ENCODE measurements around the gene FGFR1OP2. TPM values are rescaled to one million over a fixed set of nuclear protein-coding genes. Genes with fewer than 3 reads are reported as not detected.

Gene FGFR1OP2
- total RNA-seq, 4 donors from 2014 or later: 68.1 to 134 (median 96.9) TPM

GRCh38 chr12:27015730-27016076, 77.4 kb downstream of the FGFR1OP2 start:
- no peak overlapping the region for H3K4me3 ChIP-seq (replicated peaks in 1 of 3)

More at GRCh38 chr12:27015730-27016076, 77.4 kb downstream of the FGFR1OP2 start:
- intact Hi-C loops (cut with DNase I): no loop called here
- peaks cover 17 to 24% of the 10 kb centered on the region in 2 donors for H3K4me1 ChIP-seq
- no peaks in the 10 kb centered on the region for H3K27me3 ChIP-seq
- H3K9me3 ChIP-seq: no peaks in the 10 kb centered on the region
- peak overlapping the region in 1 of 3 donors; percentile 98 for H3K27ac ChIP-seq
- no peak for DNase-seq
- TF ChIP-seq CTCF (IDR thresholded peaks at IDR 0.05) (peak in 5 of 6 experiments; percentile 9 to 40 (median 30)), POLR2A (IDR thresholded peaks at IDR 0.05) (no peak)
- WGBS, 2 donors: 27 to 33% methylated on average over 2 of the region's 2 CpGs
- H3K36me3 ChIP-seq: no peaks in the 10 kb centered on the region

Other genes with a start within 250 kb of the FGFR1OP2 start
- 10 to 100 TPM; 24.4 to 39.7 (median 33.7) TPM for gene ITPR2, start 105.3 kb upstream of the FGFR1OP2 start, total RNA-seq
- 10 to 100 TPM; 15.7 to 30.5 (median 18.4) TPM for gene INTS13, start 489 bp upstream of the FGFR1OP2 start, total RNA-seq
- 100 to 1,000 TPM in 1 of 4 donors, 10 to 100 TPM in 3; 69.7 to 213 (median 76.8) TPM for gene TM7SF3, start 75.9 kb downstream of the FGFR1OP2 start, total RNA-seq
- 10 to 100 TPM; 49.0 to 92.8 (median 73.8) TPM for gene MED21, start 84.1 kb downstream of the FGFR1OP2 start, total RNA-seq
- gene C12orf71, start 144.1 kb downstream of the FGFR1OP2 start, total RNA-seq: not detected